K562 (cell line): ENCODE measurements around the gene POLR1H.
A peak's percentile ranks its signal among the peaks of the same experiment; 100 is the strongest.

ENCODE experiments used
- CTCF ChIP-seq, 3 experiments: IDR thresholded peaks in 2 of 3; conservative IDR thresholded peaks in 1 of 3; 2 replicates each; pipeline ENCODE4 v1.5.1; 2011 to 2012; ENCODE audit warnings: low read length in 3 of 3, mild to moderate bottlenecking in 3 of 3, control low read depth in 2 of 3, improper control_type of control experiment in 1 of 3, inconsistent platforms in 1 of 3, low read depth in 1 of 3, mixed read lengths in 1 of 3, moderate library complexity in 1 of 3; ENCODE audit not compliant: insufficient read depth in 2 of 3
- TF ChIP-seq, protein P1 (sequence below): fragments of 450-650 bp; conservative IDR thresholded peaks from 2 replicates; pipeline ENCODE4 v1.6.1; 2016; ENCODE audit warnings: missing genetic modification characterization, low read depth, mild to moderate bottlenecking, missing compliant biosample characterization, moderate library complexity
- TF ChIP-seq, protein P2 (sequence below): fragments of 250-450 bp; sonication (Bioruptor Pico); IDR thresholded peaks from 2 replicates; pipeline ENCODE4 v1.5.0; 2020; ENCODE audit warnings: mild to moderate bottlenecking

- TF ChIP-seq CTCF (IDR thresholded peaks at IDR 0.05 in 2 of 3, conservative IDR thresholded peaks at IDR 0.05 in 1 of 3; ENCODE audit: insufficient read depth in 2 of 3, low read depth in 1 of 3, low read length in 3 of 3), result no peak; a peak in 1 of 6 replicates
- TF ChIP-seq, protein P1, sequence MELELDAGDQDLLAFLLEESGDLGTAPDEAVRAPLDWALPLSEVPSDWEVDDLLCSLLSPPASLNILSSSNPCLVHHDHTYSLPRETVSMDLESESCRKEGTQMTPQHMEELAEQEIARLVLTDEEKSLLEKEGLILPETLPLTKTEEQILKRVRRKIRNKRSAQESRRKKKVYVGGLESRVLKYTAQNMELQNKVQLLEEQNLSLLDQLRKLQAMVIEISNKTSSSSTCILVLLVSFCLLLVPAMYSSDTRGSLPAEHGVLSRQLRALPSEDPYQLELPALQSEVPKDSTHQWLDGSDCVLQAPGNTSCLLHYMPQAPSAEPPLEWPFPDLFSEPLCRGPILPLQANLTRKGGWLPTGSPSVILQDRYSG (tag), result no peak; the same call in 1 of the 2 replicates
- TF ChIP-seq, protein P2, sequence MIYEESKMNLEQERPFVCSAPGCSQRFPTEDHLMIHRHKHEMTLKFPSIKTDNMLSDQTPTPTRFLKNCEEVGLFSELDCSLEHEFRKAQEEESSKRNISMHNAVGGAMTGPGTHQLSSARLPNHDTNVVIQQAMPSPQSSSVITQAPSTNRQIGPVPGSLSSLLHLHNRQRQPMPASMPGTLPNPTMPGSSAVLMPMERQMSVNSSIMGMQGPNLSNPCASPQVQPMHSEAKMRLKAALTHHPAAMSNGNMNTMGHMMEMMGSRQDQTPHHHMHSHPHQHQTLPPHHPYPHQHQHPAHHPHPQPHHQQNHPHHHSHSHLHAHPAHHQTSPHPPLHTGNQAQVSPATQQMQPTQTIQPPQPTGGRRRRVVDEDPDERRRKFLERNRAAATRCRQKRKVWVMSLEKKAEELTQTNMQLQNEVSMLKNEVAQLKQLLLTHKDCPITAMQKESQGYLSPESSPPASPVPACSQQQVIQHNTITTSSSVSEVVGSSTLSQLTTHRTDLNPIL (CRISPR knock-in tag), result peak; percentile 0; the same call in 1 of the 2 replicates
These were observed 5.8 kb downstream of the POLR1H start, which contains the start of gene PPP1R11 for GRCh38 chr6:30066577-30067459.
